GM12875 (cell line): ENCODE measurements around the gene C1QTNF8.

Experiments used
- H3K4me3 ChIP-seq: one replicate; pipeline ENCODE4 v1.5.1; 2011; ENCODE audit warnings: low read depth, low read length, control low read depth
- TF ChIP-seq, protein P1 (sequence below): IDR thresholded peaks from 2 replicates; pipeline ENCODE4 v1.5.1; 2011; ENCODE audit warnings: low read depth, mild to moderate bottlenecking, control low read depth, inconsistent platforms, low read length, moderate library complexity, borderline replicate concordance; ENCODE audit not compliant: insufficient read depth

Gene C1QTNF8

DNA sequence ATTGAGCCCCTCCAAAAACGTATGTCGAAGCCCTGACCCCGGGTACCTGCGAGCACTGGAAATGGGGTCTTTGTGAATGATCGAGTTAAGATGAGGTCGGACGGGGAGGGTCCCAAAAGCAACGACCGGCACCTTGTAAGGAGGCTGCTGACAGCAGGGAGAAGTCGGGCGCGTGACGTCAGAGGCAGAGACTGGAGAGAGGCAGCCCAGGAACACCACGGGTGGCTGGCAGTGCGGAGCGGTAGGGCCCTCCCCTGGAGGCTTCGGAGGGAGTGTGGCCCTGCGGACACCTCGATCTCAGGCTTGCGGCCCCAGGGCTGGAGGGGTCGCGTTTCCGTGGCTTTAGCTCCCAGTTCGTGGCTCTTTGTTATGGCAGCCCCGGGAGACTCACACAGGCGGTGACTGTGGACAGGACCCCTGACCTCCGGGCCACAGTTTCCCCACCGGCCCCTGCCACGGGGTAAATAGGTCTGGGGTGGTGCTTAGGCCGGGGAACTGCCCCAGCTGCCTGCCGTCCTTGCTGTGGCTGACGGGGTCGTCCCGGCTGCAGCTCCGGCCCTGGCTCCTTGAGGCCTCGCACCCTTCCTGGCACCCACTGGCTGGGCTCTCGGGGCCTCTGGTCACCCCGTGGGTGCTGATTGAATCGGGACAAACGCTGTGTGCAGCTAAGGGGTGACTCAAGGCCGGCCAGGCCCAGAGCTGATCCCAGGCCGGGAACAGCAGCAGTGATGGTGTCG, 34.1 kb downstream of the C1QTNF8 start:
- TF ChIP-seq, protein P1, sequence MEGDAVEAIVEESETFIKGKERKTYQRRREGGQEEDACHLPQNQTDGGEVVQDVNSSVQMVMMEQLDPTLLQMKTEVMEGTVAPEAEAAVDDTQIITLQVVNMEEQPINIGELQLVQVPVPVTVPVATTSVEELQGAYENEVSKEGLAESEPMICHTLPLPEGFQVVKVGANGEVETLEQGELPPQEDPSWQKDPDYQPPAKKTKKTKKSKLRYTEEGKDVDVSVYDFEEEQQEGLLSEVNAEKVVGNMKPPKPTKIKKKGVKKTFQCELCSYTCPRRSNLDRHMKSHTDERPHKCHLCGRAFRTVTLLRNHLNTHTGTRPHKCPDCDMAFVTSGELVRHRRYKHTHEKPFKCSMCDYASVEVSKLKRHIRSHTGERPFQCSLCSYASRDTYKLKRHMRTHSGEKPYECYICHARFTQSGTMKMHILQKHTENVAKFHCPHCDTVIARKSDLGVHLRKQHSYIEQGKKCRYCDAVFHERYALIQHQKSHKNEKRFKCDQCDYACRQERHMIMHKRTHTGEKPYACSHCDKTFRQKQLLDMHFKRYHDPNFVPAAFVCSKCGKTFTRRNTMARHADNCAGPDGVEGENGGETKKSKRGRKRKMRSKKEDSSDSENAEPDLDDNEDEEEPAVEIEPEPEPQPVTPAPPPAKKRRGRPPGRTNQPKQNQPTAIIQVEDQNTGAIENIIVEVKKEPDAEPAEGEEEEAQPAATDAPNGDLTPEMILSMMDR, result no peak
- H3K4me3 ChIP-seq, result no peak overlapping the region

DNA sequence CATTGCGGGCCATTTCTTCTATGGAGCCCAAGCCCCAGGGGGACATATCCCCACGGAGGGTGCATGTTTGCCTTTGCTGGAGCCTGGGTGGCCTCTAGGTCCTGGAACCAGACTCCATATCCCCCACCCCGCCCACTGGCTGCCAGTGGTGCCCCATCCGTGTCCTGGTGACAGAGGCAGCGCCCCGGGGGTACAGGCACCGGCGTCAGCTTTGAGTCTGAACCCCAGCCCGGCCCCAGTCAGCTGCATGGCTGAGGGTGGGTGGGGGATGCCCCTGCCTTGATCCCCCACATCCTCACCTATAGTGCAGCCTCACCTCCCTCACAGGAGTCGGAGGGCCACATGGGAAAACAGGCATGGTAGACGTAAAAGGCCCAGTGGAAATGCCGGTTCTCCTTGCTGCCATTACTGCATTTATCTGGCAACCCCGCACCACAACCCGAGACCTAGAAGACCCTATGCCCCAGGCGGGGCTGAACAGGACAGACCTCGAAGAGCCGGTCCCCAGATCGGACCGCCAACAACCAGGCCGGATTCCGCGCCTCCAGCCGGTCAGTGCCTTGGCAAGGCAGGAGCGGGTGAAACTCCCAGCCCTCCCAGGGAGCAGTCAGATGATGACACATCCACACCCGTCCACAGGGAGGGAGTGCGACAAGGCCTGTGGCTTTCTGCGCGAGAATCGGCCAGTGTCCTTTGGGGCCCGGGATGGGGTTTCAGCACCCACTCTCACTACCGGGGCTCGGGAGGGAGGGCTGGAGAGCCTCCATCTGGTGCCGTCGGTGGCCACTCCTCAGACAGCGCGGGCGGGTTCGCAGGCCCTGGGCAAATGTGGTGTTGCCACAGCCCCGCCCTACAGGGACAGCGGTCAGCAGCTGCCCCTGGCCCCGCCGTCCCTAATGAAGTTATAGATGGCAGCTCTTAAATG, 35.4 kb downstream of the C1QTNF8 start:
- TF ChIP-seq, protein P1, result no peak
- no peak overlapping the region for H3K4me3 ChIP-seq

DNA sequence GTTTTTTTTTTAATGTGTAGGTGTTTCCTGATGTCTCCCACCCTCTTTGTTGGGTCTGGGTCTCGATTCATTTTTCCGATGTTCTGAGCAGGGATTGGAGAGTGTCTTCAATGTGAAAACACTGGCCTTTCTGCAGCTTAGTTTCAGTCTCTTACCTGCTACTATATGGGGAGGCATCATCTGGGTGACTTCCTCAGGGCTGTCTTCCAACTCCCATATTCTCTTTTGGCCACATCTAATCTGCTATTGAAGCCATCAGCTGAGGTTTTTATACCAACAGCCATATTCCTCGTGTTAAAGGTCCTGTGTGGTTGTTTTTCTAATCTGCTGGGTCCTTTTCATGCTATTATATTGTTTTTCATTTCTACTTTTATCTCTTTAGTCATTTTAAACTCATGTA, 36.7 kb downstream of the C1QTNF8 start:
- no peak overlapping the region for H3K4me3 ChIP-seq
- TF ChIP-seq, protein P1, result no peak

DNA sequence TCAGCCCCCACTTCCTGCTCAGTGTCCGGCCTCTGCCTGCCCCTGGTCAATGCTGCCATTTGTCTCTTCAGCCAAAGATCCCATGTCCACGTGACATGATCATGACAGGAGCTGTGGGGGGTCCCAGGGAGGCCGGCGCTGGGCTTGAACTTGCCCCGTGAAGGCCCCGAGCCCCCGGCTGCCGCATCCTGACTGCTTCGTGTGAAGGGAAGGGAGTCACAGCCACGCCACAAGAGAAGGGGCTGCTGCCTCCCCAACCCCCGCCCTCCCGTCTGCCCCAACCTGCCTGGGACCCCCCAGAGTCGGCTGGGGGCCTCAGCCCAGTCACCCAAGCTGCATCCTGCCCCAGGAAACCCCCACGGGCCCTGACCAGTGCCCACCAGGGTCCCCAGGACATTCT, 37.8 kb downstream of the C1QTNF8 start:
- H3K4me3 ChIP-seq, result no peak overlapping the region
- TF ChIP-seq, protein P1, result no peak

DNA sequence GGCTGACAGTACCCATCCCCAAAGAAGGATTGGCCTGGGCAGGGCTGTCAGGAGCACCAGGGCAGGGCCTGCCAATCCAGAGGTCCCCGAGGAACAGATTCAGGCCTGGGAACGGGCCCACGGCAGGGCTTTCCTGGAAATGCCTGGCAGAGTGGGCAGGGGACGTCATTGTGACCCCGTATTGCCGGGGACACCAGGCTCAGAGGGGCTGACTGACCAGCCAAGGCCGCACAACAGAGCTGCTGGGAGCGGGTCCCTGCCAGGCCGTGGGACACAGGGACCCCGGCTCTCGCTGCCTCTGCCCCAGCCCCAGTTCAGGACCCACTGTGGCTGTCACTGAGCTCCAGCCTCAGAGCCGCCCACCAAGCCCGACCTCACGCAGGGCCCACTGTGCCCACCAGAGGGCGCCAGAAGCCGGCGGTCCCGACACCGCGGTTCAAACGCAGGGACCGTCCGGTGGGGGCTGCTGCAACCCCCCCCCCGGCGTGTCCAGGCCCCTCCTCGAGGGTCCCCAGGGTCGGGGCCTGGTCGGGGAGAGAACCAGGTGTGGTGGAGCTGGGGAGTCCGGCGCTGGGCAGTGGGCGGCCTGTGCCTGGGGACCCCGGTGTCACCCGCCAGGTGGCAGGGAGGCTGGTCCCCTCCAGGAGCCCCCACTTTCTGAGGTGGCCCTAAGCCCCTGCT, 38.7 kb downstream of the C1QTNF8 start:
- TF ChIP-seq, protein P1, result peak; percentile 73

DNA sequence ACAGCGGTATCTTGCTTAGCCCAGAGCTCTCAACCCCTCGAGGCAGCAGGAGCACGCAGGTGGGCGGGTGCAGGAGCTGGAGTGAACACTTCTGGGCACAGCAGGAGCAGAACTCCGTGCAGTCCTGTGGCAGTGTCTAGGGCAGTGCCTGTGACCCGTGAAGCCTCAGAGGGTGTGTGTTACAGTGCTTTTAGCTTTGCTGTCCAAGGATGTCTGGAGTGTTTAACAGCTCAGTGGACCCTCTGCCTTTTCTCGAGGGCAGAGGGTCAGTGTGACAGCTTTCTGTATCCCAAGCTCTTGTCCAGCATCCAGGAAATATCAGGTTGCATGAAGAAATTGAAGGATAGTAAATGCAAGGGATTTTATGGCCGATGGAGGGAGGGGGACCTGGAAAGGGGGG, 39.8 kb downstream of the C1QTNF8 start:
- H3K4me3 ChIP-seq, result no peak overlapping the region
- TF ChIP-seq, protein P1, result no peak

More for the DNA sequence above, 38.7 kb downstream of the C1QTNF8 start:
- H3K4me3 ChIP-seq, result no peak overlapping the region
